ENCODE results near the gene PREB. TPM values are rescaled to one million over a fixed set of nuclear protein-coding genes. Genes with fewer than 3 reads are reported as not detected.
"Not testable (repeated sequence)": the region's sequence is repeated elsewhere in the genome, so short reads cannot be mapped to it uniquely, and the experiment has no call there.

The PREB gene
- total RNA-seq, 4 donors from 2014 or later, result 117 to 197 (median 154) TPM

GRCh38 chr2:27121906-27122305 is 12.5 kb downstream of the PREB start:
- Histone ChIP-seq H3K9me3 (no peaks in the 10 kb centered on the region), H3K4me1 (peaks cover 21 to 28% of the 10 kb centered on the region in 2 donors), H3K4me3 (no peak overlapping the region), H3K27me3 (peaks cover 0 to 5% (median 0%) of the 10 kb centered on the region in 3 donors), H3K36me3 (no peaks in the 10 kb centered on the region), H3K27ac (peak overlapping the region in 1 of 4 donors; percentile 93)
- intact Hi-C loops (cut with DNase I; ENCODE audit: low total_unique reads) (loop anchor here (5.0 kb wide), 1 partner anchor 160 kb away; the partner anchor contains the start of gene TRIM54), in situ Hi-C loops (cut with MboI; ENCODE audit: low sequenced_read_pairs in 4 of 4) (no loop called here)
- DNase-seq (no peak), ATAC-seq (no peak)
- TF ChIP-seq POLR2A (IDR thresholded peaks at IDR 0.05), result no peak
- TF ChIP-seq CTCF (IDR thresholded peaks at IDR 0.05 in 4 of 5, conservative IDR thresholded peaks at IDR 0.05 in 1 of 5), result no peak

- in situ Hi-C loops (cut with MboI; ENCODE audit: low sequenced_read_pairs in 4 of 4), result not testable (repeated sequence)
Measured at GRCh38 chr2:27119330-27119670, 15.1 kb downstream of the PREB start.

GRCh38 chr2:27118525-27119329 is 15.7 kb downstream of the PREB start, which contains the start of gene CGREF1:
Gene CGREF1, minus strand, starts transcription at chr2:27119128. Its CDS starts 14,762 bp downstream, at chr2:27104366.
- Histone ChIP-seq H3K4me3 (peak within 1 kb of the TSS; percentile 38 to 57 (median 48)), H3K4me1 (peaks cover 8 to 17% of the 10 kb centered on the region in 2 donors), H3K27ac (no peak within 1 kb of the TSS), H3K36me3 (no peaks in the 10 kb centered on the region), H3K9me3 (no peaks in the 10 kb centered on the region), H3K27me3 (peaks cover 0 to 5% (median 0%) of the 10 kb centered on the region in 3 donors)
- no peak for DNase-seq
- in situ Hi-C loops (cut with MboI; ENCODE audit: low sequenced_read_pairs in 4 of 4), result no loop called here
- intact Hi-C loops (cut with DNase I; ENCODE audit: low total_unique reads), result no loop called here
- TF ChIP-seq POLR2A (IDR thresholded peaks at IDR 0.05) (peak in 1 of 2 donors; percentile 19), CTCF (IDR thresholded peaks at IDR 0.05 in 4 of 5, conservative IDR thresholded peaks at IDR 0.05 in 1 of 5) (no peak)
- no peak for ATAC-seq

More at GRCh38 chr2:27119330-27119670, 15.1 kb downstream of the PREB start:
- DNase-seq; ATAC-seq; H3K9me3 ChIP-seq; H3K36me3 ChIP-seq; H3K27me3 ChIP-seq; H3K27ac ChIP-seq; intact Hi-C loops (cut with DNase I; ENCODE audit: low total_unique reads): not testable (repeated sequence)
- Histone ChIP-seq H3K4me3 (peak overlapping the region in 3 of 4 donors; percentile 44 to 53 (median 46)), H3K4me1 (peaks cover 12 to 17% of the 10 kb centered on the region in 2 donors)

- Histone ChIP-seq H3K4me1 (peaks cover 6 to 12% of the 10 kb centered on the region in 2 donors), H3K9me3 (no peaks in the 10 kb centered on the region), H3K4me3 (peak overlapping the region; percentile 38 to 57 (median 48)), H3K36me3 (no peaks in the 10 kb centered on the region), H3K27me3 (peaks cover 0 to 5% (median 0%) of the 10 kb centered on the region in 3 donors), H3K27ac (no peak overlapping the region)
- DNase-seq (no peak), ATAC-seq (no peak)
- in situ Hi-C loops (cut with MboI; ENCODE audit: low sequenced_read_pairs in 4 of 4), result no loop called here
- TF ChIP-seq POLR2A (IDR thresholded peaks at IDR 0.05), result no peak
- TF ChIP-seq CTCF (IDR thresholded peaks at IDR 0.05 in 4 of 5, conservative IDR thresholded peaks at IDR 0.05 in 1 of 5), result no peak
- intact Hi-C loops (cut with DNase I; ENCODE audit: low total_unique reads), result no loop called here
Measured at GRCh38 chr2:27117995-27118524, 16.4 kb downstream of the PREB start.

GRCh38 chr2:27115519-27115918 is 18.9 kb downstream of the PREB start:
- DNase-seq (no peak), ATAC-seq (no peak)
- in situ Hi-C loops (cut with MboI; ENCODE audit: low sequenced_read_pairs in 4 of 4) (no loop called here), intact Hi-C loops (cut with DNase I; ENCODE audit: low total_unique reads) (no loop called here)
- peaks cover 3 to 9% of the 10 kb centered on the region in 2 donors for H3K4me1 ChIP-seq
- no peak overlapping the region for H3K4me3 ChIP-seq
- H3K9me3 ChIP-seq, result no peaks in the 10 kb centered on the region
- H3K27ac ChIP-seq, result no peak overlapping the region
- no peaks in the 10 kb centered on the region for H3K36me3 ChIP-seq
- peaks cover 0 to 5% (median 0%) of the 10 kb centered on the region in 3 donors for H3K27me3 ChIP-seq
- TF ChIP-seq CTCF (IDR thresholded peaks at IDR 0.05 in 4 of 5, conservative IDR thresholded peaks at IDR 0.05 in 1 of 5), result no peak
- no peak for TF ChIP-seq POLR2A (IDR thresholded peaks at IDR 0.05)

GRCh38 chr2:27111392-27112078 is 22.9 kb downstream of the PREB start:
- H3K27ac ChIP-seq; intact Hi-C loops (cut with DNase I; ENCODE audit: low total_unique reads); DNase-seq; ATAC-seq; in situ Hi-C loops (cut with MboI; ENCODE audit: low sequenced_read_pairs in 4 of 4); H3K36me3 ChIP-seq; H3K9me3 ChIP-seq; H3K27me3 ChIP-seq; H3K4me3 ChIP-seq; H3K4me1 ChIP-seq: not testable (repeated sequence)
